HAP-1 (cell line): ENCODE data around the gene NRG4.
"Not testable (repeated sequence)": the region's sequence is repeated elsewhere in the genome, so short reads cannot be mapped to it uniquely, and the experiment has no call there.

Experiments
- DNase-seq, 2 experiments: peaks; one replicate each; pipeline ENCODE4 v3.0.0-alpha.2; 2016 to 2020; ENCODE audit warnings: low spot score in 2 of 2
- H3K27me3 ChIP-seq: fragments of 250-450 bp; sonication (Bioruptor Pico); 2 replicates; pipeline ENCODE4 v1.5.1; 2020; ENCODE audit warnings: low read depth, mild to moderate bottlenecking, moderate library complexity
- H3K36me3 ChIP-seq: fragments of 250-450 bp; sonication (Bioruptor Pico); replicated peaks from 2 replicates; pipeline ENCODE4 v1.5.1; 2020; ENCODE audit warnings: mild to moderate bottlenecking
- H3K4me1 ChIP-seq: fragments of 250-450 bp; sonication (Bioruptor Pico); 2 replicates; pipeline ENCODE4 v1.5.1; 2020; ENCODE audit warnings: mild to moderate bottlenecking
- H3K4me3 ChIP-seq: fragments of 250-450 bp; sonication (Bioruptor Pico); 2 replicates; pipeline ENCODE4 v1.5.1; 2020; ENCODE audit warnings: mild to moderate bottlenecking, moderate library complexity
- H3K9me3 ChIP-seq: fragments of 250-450 bp; sonication (Bioruptor Pico); 2 replicates; pipeline ENCODE4 v1.5.1; 2020; ENCODE audit warnings: mild to moderate bottlenecking, moderate library complexity
- in situ Hi-C: fragments of 300-500 bp; cut with MboI; formaldehyde crosslinking; loops from 3 replicates; pipeline ENCODE4 v1.14.3; 2020; ENCODE audit warnings: low sequenced_read_pairs, inconsistent platforms, mixed read lengths

The NRG4 gene

DNA sequence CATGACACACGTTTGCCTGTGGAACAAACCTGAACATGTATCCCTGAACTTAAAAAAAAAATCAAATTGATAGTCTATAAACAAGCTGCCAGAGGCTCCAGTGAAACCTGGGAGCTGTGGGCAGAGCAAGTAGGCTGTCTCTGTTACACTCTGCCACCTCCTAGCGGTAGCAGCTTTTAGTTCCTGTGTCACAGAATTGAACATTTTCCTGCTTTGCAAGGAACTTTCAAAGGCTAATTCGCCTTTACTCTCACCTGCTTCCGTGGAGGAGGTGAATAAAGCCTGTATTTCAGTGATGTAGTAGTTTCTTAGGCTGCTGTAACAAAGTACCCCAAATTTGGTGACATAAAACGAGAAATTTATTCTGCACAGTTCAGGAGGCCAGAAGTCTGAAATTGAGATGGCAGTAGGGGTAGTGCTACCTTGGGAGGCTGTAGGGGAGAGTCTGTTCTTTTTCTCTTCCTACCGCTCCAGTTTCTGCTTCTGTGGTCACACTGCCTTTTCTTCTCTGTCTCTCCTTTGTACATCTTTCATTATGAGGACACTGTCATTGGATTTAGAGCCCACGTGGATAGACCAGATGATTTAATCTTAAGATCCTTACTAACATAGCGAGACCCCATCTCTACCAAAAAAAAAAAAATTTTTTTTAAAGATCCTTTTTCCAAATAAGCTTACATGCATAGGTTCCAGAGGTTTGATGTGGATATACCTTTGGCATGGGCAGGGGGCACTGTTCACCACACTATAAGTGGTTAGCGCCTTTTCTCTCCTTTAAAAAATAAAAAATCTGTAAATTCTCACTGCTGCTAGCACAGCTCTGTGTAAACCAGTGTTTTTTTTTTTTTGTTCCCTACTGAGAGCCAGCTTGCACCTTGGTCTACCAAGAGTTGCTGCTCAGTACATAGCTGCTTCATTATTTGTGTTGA is 83.3 kb downstream of the NRG4 start:
- H3K4me3 ChIP-seq, result no peak overlapping the region
- no peaks in the 10 kb centered on the region for H3K27me3 ChIP-seq
- in situ Hi-C loops, result no loop called here
- no peaks in the 10 kb centered on the region for H3K9me3 ChIP-seq
- peak; percentile 59 to 69 for DNase-seq
- H3K36me3 ChIP-seq, result peaks cover 55% of the 10 kb centered on the region
- H3K4me1 ChIP-seq, result peaks cover 6% of the 10 kb centered on the region

DNA sequence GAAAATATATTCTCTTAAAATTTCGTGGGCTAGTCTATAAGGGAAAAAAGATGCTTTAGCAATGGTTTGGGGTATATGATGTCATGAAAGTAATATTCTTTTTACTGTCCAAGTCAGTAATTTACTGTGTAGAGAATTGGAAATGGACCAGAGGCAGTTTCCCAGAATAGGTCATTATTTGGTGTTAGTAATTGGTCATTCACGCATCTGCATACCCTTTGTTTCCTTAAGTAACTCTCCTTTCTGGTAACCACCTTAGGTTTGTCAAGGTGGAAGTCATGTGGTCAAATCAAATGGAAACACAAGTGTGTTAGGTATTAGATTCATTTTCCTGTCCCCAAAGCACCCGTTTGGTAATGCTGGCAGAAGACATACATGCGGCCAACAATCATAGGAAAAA is 84.6 kb downstream of the NRG4 start:
- in situ Hi-C loops, result no loop called here
- no peak overlapping the region for H3K4me3 ChIP-seq
- no peak for DNase-seq
- H3K4me1 ChIP-seq, result no peaks in the 10 kb centered on the region
- no peaks in the 10 kb centered on the region for H3K27me3 ChIP-seq
- peaks cover 44% of the 10 kb centered on the region for H3K36me3 ChIP-seq
- H3K9me3 ChIP-seq, result no peaks in the 10 kb centered on the region

DNA sequence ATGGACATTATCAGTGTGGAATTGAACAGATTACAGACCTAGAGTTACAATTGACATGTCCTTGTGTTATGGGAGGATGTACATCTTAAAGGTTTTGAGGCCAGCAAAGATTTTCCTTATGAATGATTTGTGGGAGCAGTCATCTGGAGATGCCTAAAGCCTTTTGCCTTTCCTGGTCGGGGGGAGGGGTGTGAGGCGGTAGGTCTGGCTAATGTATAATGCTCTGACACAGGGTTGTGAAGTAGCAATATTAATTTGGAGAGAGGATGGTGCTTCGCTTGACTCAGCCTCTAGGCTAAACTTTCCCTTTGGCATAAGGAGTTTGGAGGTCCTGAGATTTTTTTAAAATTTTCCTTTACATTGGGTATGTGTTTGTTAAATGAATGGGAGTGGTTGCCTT is 85.3 kb downstream of the NRG4 start:
- Histone ChIP-seq H3K27me3 (no peaks in the 10 kb centered on the region), H3K4me3 (no peak overlapping the region), H3K9me3 (no peaks in the 10 kb centered on the region), H3K4me1 (no peaks in the 10 kb centered on the region), H3K36me3 (peaks cover 43% of the 10 kb centered on the region)
- DNase-seq, result no peak
- in situ Hi-C loops, result no loop called here

DNA sequence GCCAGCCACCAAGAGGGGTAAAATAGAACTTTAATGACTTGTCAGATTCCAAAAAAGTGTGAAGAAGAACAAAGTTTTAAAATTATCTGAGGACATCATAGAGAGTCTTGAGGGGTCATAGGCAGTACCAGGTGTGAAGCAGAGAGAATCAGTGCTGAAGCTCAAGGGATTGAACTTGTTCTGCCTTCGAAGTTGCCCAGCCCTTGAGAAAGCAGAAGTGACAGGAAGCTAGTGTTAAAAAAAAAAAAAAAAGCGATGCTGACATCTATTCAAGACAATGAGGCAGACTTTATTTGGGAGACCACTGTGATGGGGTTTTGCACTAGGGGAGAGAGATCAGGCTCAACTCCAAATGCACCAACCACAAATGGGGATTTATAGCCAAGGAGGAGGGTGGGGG is 86.8 kb downstream of the NRG4 start:
- H3K27me3 ChIP-seq, result no peaks in the 10 kb centered on the region
- H3K36me3 ChIP-seq, result peaks cover 36% of the 10 kb centered on the region
- DNase-seq, result no peak
- no peaks in the 10 kb centered on the region for H3K4me1 ChIP-seq
- H3K4me3 ChIP-seq, result no peak overlapping the region
- in situ Hi-C loops, result no loop called here
- no peaks in the 10 kb centered on the region for H3K9me3 ChIP-seq

DNA sequence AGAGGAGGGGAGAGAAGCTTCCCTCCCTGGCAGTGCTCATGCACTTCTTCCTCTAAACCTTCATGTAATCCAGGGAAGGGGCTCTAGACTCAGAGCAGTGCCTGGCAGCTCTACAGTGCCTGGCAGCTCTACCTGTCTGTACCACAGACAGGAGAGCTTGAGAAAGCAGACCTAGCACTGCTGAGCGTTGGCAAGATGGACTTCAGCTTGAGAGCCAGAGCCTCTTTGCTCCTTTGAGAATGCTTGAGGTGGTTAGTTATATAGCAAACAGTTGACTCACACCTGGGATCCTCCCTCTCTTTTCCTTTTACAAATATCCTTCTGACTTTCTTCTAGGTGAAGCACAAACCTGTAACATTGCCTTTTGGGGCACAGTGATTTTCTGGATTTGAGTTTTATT is 87.6 kb downstream of the NRG4 start:
- Histone ChIP-seq H3K36me3 (peaks cover 35% of the 10 kb centered on the region), H3K4me1 (no peaks in the 10 kb centered on the region), H3K4me3 (no peak overlapping the region), H3K9me3 (no peaks in the 10 kb centered on the region), H3K27me3 (no peaks in the 10 kb centered on the region)
- in situ Hi-C loops, result no loop called here
- DNase-seq, result no peak

DNA sequence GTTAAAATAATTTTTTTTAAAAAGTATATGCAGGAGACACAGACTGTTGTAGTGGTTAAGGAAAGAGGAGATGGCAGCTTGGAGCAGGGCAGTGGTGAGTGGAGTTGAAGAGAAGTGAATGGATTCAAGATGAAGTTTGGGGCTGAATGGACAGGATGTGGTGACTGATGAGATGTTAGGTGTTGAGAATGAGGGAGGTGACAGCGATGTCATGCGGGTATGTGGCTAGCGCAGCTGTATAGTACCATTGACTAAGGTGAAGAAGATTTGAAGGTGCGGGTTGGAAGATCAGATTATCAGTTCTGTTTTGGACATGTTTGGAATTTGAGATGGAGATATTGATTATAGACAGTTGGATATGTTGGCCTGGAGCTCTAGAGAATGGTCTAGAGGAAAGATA is 88.5 kb downstream of the NRG4 start:
- Histone ChIP-seq H3K27me3 (no peaks in the 10 kb centered on the region), H3K4me3 (no peak overlapping the region), H3K4me1 (no peaks in the 10 kb centered on the region), H3K36me3 (peaks cover 38% of the 10 kb centered on the region), H3K9me3 (no peaks in the 10 kb centered on the region)
- in situ Hi-C loops, result no loop called here
- no peak for DNase-seq

DNA sequence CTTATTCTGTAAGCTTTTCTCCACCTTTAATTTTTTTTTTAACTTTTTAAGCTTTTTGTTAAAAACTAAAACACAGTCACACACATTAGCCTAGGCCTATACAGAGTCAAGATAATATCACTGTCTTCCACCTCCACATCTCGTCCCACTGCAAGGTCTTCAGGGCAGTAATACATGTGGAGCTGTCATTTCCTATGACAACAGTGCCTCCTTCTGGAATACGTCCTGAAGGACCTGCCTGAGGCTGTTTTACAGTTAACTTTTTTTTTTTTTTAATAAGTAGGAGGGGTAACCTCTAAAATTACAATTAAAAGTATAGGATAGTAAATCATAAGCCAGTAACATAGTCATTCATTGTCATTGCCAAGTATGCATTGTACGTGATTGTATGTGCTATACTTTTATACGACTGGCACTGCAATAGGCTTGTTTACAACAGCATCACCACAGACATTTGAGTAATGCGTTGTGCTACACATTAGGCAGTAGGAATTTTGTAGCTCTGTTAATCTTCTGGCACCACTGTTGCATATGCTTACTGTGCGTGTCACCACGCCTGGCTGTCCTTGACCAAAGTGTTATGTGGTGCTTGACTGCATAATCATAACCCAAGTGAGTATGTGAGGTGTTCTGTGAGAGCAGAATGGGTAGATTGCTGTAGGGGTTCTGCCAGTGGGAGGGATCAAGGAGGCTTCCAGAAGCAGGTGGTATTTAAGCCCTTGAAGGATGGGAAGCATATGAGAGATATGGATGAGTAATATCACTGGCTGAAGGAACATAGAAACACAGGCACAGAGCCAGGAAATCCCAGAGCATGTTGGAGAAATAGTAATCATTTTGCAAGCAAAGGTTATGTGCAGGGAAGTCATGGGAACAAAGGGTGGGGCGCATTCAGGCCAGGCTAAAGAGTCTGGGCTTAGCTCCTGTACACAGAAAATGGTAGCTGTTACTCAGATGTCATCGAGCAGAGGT is 90.2 kb downstream of the NRG4 start:
- in situ Hi-C loops, result no loop called here
- peaks cover 44% of the 10 kb centered on the region for H3K36me3 ChIP-seq
- H3K9me3 ChIP-seq, result no peaks in the 10 kb centered on the region
- H3K4me1 ChIP-seq, result no peaks in the 10 kb centered on the region
- no peak overlapping the region for H3K4me3 ChIP-seq
- DNase-seq, result peak; percentile 76 to 77
- no peaks in the 10 kb centered on the region for H3K27me3 ChIP-seq

DNA sequence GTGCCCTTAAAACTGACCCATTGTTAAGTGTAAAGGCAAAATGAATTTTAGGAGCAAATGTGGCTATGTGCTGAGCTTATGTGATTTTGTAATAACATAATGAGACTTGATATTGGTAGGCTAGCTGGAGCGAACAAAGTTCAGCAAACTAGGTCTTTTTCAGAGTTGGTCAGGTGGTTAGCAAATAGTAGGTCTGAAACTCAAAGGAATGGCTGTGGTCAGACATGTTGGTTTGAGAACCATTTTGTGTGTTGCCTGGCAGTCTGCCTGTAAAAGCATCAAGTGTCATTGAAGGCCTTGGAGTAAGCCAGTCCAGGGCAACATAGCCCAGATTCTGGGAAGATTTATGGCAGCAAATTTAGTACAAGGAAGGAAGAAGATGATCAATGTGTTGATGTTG is 92.1 kb downstream of the NRG4 start:
- Histone ChIP-seq H3K9me3 (no peaks in the 10 kb centered on the region), H3K36me3 (peaks cover 53% of the 10 kb centered on the region), H3K27me3 (no peaks in the 10 kb centered on the region), H3K4me3 (no peak overlapping the region), H3K4me1 (no peaks in the 10 kb centered on the region)
- no peak for DNase-seq
- in situ Hi-C loops, result no loop called here

DNA sequence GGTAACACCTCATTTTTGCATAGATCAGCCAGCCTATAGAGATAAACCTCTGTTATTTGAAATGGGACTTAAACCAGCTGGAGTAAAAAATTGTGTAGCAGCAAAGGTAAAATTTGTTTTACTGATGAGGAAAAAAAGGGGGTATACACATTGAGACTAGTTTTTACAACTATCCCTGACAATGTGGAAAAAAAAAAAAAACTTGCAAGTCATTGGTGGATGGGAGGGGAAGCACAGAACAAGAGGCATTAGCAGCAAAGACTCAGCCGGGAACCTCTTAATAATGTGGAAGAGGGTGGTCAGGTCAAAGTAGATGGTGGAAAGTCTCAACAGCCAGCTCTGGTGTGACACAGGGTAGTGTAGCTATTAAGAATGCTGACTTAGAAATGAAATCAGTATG is 94.1 kb downstream of the NRG4 start:
- Histone ChIP-seq H3K36me3 (peaks cover 70% of the 10 kb centered on the region), H3K4me3 (no peak overlapping the region), H3K4me1 (no peaks in the 10 kb centered on the region), H3K27me3 (no peaks in the 10 kb centered on the region), H3K9me3 (no peaks in the 10 kb centered on the region)
- in situ Hi-C loops, result no loop called here
- no peak for DNase-seq

DNA sequence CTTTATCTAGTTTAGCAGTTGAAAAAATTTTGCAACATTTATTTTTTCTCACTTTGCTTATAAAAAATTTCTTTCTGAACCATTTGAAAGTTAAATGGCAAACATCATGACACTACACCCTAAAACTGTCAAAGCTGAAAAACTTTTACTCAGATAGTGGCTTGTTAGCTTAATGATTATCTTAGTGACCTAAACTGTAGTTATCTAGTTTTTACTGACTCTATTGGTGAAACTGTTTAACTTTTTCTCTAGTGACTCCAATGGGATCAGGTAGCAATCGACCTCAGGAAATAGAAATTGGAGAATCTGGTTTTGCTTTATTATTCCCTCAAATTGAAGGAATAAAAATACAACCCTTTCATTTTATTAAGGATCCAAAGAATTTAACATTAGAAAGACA is 95.2 kb downstream of the NRG4 start:
- H3K4me1 ChIP-seq, result no peaks in the 10 kb centered on the region
- no peaks in the 10 kb centered on the region for H3K9me3 ChIP-seq
- DNase-seq, result no peak
- peaks cover 72% of the 10 kb centered on the region for H3K36me3 ChIP-seq
- H3K4me3 ChIP-seq, result no peak overlapping the region
- in situ Hi-C loops, result no loop called here
- H3K27me3 ChIP-seq, result no peaks in the 10 kb centered on the region

DNA sequence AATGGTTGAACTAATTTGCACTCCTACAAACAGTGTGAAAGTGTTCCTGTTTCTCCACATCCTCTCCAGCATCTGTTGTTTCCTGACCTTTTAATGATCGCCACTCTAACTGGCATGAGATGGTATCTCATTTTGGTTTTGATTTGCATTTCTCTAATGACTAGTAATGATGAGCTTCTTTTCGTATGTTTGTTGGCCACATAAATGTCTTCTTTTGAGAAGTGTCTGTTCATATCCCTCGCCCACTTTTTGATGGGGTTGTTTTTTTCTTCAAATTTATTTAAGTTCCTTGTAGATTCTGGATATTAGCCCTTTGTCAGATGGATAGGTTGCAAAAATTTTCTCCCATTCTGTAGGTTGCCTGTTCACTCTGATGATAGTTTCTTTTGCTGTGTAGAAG is 101.9 kb downstream of the NRG4 start:
- DNase-seq, in situ Hi-C loops: not testable (repeated sequence)
- peaks cover 80% of the 10 kb centered on the region for H3K36me3 ChIP-seq

DNA sequence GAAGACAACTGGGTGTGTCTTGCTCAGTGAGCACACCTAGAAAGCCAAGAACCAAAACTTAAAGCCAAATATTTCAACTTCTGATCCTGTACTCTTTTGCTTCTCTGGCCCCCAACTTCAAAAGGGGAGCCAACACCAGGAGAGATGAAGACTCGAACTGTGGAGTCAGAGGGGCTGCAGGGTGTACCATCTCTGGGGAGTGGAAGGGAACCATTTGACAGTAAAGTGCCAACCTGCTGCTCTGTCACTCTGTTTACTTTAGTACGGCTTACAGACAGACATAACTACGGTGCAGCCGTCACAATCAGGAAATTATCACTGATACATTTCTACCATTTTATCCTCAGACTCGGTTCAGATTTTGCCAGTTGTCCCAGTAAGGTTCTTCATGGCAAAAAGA is 107.0 kb downstream of the NRG4 start:
- DNase-seq, result no peak
- peak overlapping the region; percentile 96 for H3K4me3 ChIP-seq
- in situ Hi-C loops, result no loop called here
- H3K36me3 ChIP-seq, result peaks cover 55% of the 10 kb centered on the region
- peaks cover 26% of the 10 kb centered on the region for H3K4me1 ChIP-seq
- no peaks in the 10 kb centered on the region for H3K9me3 ChIP-seq
- no peaks in the 10 kb centered on the region for H3K27me3 ChIP-seq

More for the DNA sequence above, 101.9 kb downstream of the NRG4 start:
- H3K4me3 ChIP-seq, H3K4me1 ChIP-seq, H3K27me3 ChIP-seq, H3K9me3 ChIP-seq: not testable (repeated sequence)

DNA sequence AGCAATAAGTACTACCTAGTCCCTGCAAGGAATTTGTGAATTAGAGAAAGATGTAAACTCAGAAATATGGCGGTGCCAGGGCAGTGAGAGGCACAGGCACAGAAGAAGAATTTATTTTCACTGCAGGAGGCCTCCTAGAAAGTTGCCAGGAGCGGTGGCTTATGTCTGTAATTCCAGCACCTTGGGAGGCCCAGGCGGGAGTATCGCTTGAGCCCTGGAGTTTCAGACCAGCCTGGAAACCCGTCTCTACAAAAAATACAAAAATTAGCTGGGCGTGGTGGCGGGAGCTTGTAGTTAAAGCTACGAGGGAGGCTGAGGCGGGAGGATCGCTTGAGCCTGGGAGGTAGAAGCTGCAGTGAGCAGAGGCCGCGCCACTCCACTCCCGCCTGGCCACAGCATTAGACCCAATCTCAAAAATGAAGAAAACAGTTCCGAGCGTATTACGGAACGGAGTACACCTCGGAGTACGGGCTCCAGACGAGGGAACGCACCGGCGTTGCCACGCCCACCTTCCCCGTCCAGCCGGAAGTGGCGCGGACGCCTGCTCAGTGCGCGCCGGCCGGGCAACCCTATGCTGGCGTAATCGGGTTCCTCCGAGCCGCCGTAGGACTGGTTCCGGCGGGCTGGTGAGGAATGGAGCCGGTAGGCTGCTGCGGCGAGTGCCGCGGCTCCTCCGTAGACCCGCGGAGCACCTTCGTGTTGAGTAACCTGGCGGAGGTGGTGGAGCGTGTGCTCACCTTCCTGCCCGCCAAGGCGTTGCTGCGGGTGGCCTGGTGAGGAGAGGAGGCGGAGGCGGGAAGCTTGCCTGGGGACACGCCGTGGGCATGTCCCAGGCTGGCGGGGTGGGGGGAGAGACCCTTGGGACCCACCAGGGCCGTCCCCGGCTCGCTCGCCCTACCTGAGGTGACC is 108.6 kb downstream of the NRG4 start, which contains the start of gene FBXO22:
Gene FBXO22 (plus strand): TSS at position 548 of the 909 bp plus-strand sequence. CDS start 86 bp downstream, at position 634.
- Histone ChIP-seq H3K4me3 (peak within 1 kb of the TSS; percentile 96), H3K36me3 (peaks cover 47% of the 10 kb centered on the region), H3K4me1 (peaks cover 26% of the 10 kb centered on the region), H3K9me3 (no peaks in the 10 kb centered on the region), H3K27me3 (no peaks in the 10 kb centered on the region)
- in situ Hi-C loops, result no loop called here
- DNase-seq, result peak; percentile 97 to 99
